Astrocyte (in vitro differentiated cells and primary cell): Measurements from ENCODE around the gene TULP4.

Experiments
- CTCF ChIP-seq: IDR thresholded peaks from 2 replicates; pipeline ENCODE4 v1.5.1; 2011; ENCODE audit warnings: low read depth, mild to moderate bottlenecking, inconsistent platforms, low read length, moderate library complexity; ENCODE audit not compliant: insufficient read depth
- EZH2 ChIP-seq: IDR thresholded peaks from 2 replicates; pipeline ENCODE4 v1.6.1; 2012; ENCODE audit warnings: mild to moderate bottlenecking, low read length, inconsistent platforms; ENCODE audit not compliant: insufficient read depth

DNA sequence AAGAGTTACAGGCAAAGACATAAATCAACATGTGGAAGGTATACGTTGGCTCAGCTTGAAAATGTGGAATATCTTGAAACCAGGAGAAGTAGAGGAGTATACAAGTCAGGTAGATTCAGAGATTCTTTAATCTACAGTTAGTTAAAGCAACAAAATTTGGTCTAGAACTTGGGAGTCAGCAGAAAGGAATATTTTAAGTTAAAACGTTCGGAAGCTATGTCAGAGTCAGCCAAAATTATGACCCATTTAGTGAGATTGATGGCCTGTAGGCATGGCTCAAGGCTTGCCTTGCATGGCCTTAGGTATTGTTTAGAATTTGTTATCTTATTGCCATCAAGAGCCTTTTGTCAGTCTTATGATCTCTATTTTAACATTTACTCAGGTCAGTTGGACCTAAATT is 153.5 kb downstream of the TULP4 start:
- TF ChIP-seq CTCF: no peak
- TF ChIP-seq EZH2: no peak
